GM18499 (cell line): ENCODE measurements around the gene SEC31B.
A peak's percentile ranks its signal among the peaks of the same experiment; 100 is the strongest.

Source experiments
- ATAC-seq: cut with Tn5 transposase; IDR thresholded peaks from one replicate; pipeline ENCODE4 v1.9.1; 2021; ENCODE audit warnings: moderate number of reproducible peaks; ENCODE audit not compliant: insufficient read depth, unreplicated experiment

SEC31B gene, protein sequence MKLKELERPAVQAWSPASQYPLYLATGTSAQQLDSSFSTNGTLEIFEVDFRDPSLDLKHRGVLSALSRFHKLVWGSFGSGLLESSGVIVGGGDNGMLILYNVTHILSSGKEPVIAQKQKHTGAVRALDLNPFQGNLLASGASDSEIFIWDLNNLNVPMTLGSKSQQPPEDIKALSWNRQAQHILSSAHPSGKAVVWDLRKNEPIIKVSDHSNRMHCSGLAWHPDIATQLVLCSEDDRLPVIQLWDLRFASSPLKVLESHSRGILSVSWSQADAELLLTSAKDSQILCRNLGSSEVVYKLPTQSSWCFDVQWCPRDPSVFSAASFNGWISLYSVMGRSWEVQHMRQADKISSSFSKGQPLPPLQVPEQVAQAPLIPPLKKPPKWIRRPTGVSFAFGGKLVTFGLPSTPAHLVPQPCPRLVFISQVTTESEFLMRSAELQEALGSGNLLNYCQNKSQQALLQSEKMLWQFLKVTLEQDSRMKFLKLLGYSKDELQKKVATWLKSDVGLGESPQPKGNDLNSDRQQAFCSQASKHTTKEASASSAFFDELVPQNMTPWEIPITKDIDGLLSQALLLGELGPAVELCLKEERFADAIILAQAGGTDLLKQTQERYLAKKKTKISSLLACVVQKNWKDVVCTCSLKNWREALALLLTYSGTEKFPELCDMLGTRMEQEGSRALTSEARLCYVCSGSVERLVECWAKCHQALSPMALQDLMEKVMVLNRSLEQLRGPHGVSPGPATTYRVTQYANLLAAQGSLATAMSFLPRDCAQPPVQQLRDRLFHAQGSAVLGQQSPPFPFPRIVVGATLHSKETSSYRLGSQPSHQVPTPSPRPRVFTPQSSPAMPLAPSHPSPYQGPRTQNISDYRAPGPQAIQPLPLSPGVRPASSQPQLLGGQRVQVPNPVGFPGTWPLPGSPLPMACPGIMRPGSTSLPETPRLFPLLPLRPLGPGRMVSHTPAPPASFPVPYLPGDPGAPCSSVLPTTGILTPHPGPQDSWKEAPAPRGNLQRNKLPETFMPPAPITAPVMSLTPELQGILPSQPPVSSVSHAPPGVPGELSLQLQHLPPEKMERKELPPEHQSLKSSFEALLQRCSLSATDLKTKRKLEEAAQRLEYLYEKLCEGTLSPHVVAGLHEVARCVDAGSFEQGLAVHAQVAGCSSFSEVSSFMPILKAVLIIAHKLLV

GRCh38 chr10:100519311-100520051 lies at the start of gene SEC31B:
SEC31B (minus strand) TSS chr10:100519861; CDS start chr10:100516952, 2,909 bp downstream.
- no peak for ATAC-seq

- no peak for ATAC-seq
These were observed 49.3 kb upstream of the SEC31B start for GRCh38 chr10:100568912-100569311.

GRCh38 chr10:100567826-100568225 lies 48.2 kb upstream of the SEC31B start:
- ATAC-seq = no peak

- ATAC-seq = no peak
These were observed 47.6 kb upstream of the SEC31B start for GRCh38 chr10:100567249-100567648.

DNA sequence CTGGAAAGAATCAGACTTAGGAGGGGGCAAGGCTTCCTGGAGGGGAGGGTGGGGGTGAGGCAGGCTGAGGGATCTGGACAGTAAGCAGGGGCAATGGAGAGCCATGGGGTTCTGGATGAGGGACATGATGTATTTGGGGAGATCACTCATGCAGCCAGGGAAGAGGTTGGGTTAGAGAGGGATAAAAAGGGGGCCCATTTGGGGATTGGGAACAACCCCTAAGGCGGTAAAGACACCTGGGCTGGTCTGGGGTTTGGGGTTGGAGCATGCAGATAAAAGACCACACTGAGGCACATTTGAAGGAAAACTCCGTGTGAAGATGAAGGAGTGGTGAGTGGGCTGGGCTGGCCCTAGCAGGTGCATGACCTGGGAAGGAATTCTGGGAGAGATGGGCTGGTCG lies 46.9 kb upstream of the SEC31B start:
- no peak for ATAC-seq

DNA sequence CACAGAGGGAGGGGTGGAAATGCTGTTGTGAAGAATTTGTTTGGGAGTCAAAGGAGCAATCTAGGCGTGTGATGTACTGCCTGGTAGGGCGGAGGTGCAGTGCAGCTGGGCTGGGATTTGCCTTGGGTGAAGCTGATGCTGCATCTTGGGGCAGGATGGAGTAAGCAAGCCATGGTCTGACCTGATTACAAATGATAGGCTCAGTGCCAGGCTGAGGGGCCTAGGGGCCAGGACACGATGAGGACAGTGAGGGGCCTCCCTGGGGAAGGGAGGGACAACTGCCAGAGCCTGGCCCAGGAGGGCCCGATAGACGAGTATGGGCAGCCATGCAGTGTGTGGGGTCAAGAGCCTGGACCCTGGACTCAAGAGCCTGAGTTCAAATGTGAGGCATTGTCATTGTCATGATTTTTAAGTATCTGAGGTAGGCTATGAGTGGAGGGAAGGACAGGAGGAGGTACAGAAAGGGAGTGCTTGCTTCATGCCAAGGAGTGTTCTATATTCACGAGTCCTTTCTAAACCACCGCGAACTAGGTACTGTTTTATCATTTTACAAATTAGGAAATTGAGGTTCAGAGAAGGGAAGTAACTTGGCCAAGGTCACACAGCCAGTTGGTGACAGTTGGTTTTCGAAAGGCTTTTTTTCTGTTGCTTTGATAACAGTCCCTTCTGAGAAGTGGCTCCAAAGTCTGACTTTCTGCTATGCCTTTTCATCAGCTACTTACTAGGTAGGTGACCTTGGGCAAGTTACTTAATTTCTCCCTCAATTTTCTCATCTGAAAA lies 45.7 kb upstream of the SEC31B start:
- ATAC-seq = no peak

GRCh38 chr10:100562008-100562672 lies 42.5 kb upstream of the SEC31B start:
- no peak for ATAC-seq

DNA sequence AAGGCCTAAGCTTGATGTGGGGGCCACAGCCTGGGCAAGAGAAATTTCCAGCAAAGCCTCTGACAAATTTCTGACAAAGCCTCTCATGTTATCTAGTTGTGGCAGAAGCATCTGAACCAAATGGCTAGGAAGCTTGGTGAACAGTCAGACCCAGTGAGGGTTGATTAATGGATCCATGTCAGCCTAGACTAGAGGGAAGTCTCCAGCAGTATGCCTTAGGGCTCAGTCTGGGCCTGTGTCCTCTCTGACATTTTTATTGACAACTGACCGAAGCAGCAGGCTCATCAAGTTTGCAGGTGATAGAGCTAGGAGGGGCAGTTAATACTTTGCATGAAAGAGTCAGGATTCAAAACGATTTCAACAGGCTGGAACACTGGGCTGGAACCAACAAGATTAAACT lies 41.3 kb upstream of the SEC31B start:
- no peak for ATAC-seq

- ATAC-seq = no peak
These were observed 40.6 kb upstream of the SEC31B start for GRCh38 chr10:100560248-100560647.

DNA sequence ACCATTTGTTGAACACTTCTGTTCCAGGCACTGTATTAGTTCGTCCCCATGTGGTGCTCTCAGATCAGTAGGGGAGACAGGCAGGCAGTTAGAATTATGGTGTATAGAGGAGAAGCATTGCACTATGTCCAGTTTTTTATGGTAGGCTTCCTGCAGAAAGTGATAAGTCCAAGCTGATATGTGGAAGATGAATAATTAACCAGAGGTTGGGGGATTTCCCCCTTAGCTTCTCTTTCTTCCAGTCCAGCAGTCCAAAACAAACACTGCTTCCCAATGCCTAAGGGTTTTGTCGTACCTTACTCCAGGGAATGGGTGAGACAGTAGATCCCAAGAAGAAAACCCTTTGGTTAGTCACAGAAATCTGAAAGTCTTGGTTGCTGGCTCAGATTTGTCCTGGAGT lies 35.2 kb upstream of the SEC31B start:
- ATAC-seq = no peak

- ATAC-seq = no peak
These were observed 34.3 kb upstream of the SEC31B start for GRCh38 chr10:100553929-100554328.

- ATAC-seq = no peak
These were observed 32.1 kb upstream of the SEC31B start for GRCh38 chr10:100551738-100552137.

DNA sequence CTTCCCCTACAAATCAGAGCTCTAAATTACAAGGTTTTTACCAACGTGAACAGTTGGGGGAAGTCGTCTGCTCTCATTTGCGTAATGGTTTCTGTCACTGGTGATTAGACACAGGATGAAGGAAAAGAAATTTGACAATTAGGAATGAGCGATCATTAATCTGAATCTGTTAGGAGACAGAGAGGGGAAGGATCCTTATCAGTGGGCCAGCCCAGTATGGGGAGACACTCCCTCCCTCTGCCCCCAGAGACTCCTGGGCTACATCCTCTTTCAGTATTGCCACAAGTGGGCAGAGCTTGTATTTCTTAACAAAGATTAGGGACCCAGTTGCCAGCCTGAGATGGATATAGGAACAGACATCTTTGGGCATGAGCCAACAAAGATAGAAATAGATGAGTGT lies 31.5 kb upstream of the SEC31B start:
- ATAC-seq = no peak

DNA sequence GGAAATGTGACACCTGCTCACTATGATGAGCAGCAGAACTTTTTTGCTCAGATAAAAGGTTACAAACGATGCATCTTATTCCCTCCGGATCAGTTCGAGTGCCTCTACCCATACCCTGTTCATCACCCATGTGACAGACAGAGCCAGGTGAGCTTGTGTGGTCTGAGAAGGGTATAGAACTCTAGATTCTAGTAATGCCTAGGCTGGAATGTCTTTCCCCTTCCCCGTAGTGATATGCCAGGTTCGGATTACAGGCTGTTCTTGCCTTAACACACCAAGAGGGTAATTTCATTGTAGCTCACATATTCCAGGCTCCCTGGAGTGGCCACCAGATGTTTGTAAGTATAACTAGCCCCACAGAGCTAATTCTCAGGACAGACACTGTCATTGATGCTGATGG lies 25.3 kb upstream of the SEC31B start:
- ATAC-seq = no peak

GRCh38 chr10:100537475-100537874 lies 17.8 kb upstream of the SEC31B start:
- no peak for ATAC-seq

GRCh38 chr10:100535715-100536353 lies 16.2 kb upstream of the SEC31B start, which contains the start of gene HIF1AN:
HIF1AN (plus strand) TSS chr10:100535943; CDS start chr10:100535959, 16 bp downstream.
- peak; percentile 80 for ATAC-seq

DNA sequence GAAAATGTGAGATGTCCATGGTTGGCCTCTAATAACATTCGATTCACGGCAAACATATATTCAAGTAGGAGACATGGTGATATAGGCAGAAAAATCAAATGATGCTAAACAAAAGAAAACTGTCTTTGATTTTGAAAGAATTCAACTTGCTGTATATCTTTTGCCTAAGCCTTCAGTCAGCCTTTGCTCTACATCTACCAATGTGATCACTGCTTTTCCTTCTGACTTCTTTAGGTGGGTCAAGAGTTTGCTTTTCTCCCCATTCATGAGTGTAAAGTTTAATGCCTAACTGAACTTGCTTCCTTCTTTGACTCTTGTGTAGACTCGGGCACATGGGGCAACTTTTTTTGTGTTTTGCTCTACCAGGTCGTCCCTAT lies 15.7 kb upstream of the SEC31B start:
- no peak for ATAC-seq

- no peak for ATAC-seq
These were observed 15.1 kb upstream of the SEC31B start for GRCh38 chr10:100534726-100535125.
